Neural cell (in vitro differentiated cells): ENCODE measurements around the gene LPAR3. TPM values are rescaled to one million over a fixed set of nuclear protein-coding genes. Genes with fewer than 3 reads are reported as not detected.

Source experiments
- H2AFZ ChIP-seq: fragments of 200-600, 300-800 bp; sonication (generic), shearing (Covaris generic); 2 replicates; pipeline ENCODE4 v1.6.0; 2014; ENCODE audit warnings: low read depth, mild to moderate bottlenecking, antibody characterized with exemption, low read length, moderate library complexity
- H3F3A ChIP-seq: fragments of 200-600 bp; shearing (Covaris generic); 2 replicates; pipeline ENCODE4 v1.6.1; 2016; ENCODE audit warnings: mild to moderate bottlenecking, moderate library complexity, mixed read lengths, antibody characterized with exemption, low read length; ENCODE audit not compliant: insufficient read depth, poor library complexity, severe bottlenecking
- H3K27ac ChIP-seq: fragments of 200-600, 300-800 bp; sonication (generic), shearing (Covaris generic); 2 replicates; pipeline ENCODE4 v1.5.1; 2014; ENCODE audit warnings: mild to moderate bottlenecking, low read length, moderate library complexity
- H3K27me3 ChIP-seq: fragments of 300-800, 200-600 bp; sonication (generic), shearing (Covaris generic); 2 replicates; pipeline ENCODE4 v1.6.0; 2014; ENCODE audit warnings: mild to moderate bottlenecking, low read depth, low read length, moderate library complexity; ENCODE audit not compliant: insufficient read depth
- H3K36me3 ChIP-seq: fragments of 300-800, 200-600 bp; sonication (generic), shearing (Covaris generic); 2 replicates; pipeline ENCODE4 v1.5.1; 2014; ENCODE audit warnings: mild to moderate bottlenecking, antibody characterized with exemption, low read length, moderate library complexity; ENCODE audit not compliant: insufficient read depth
- H3K4me2 ChIP-seq: fragments of 300-800, 200-600 bp; sonication (generic), shearing (Covaris generic); 2 replicates; pipeline ENCODE4 v1.6.0; 2014; ENCODE audit warnings: mild to moderate bottlenecking, low read length
- H3K4me3 ChIP-seq: fragments of 300-800, 200-600 bp; sonication (generic), shearing (Covaris generic); 2 replicates; pipeline ENCODE4 v1.5.1; 2014; ENCODE audit warnings: mild to moderate bottlenecking, low read length, moderate library complexity
- H3K79me2 ChIP-seq: fragments of 200-600 bp; shearing (Covaris generic); replicated peaks from 2 replicates; pipeline ENCODE4 v1.6.0; 2014; ENCODE audit warnings: mild to moderate bottlenecking, low read length, moderate library complexity; ENCODE audit not compliant: insufficient read depth
- H3K9ac ChIP-seq: fragments of 300-800, 200-600 bp; sonication (generic), shearing (Covaris generic); 2 replicates; pipeline ENCODE4 v1.6.1; 2016; ENCODE audit warnings: mild to moderate bottlenecking, low read length, mixed read lengths
- H3K9me2 ChIP-seq: fragments of 200-600 bp; shearing (Covaris generic); 2 replicates; pipeline ENCODE4 v1.6.1; 2016; ENCODE audit warnings: mild to moderate bottlenecking, low read length, mixed read lengths; ENCODE audit not compliant: insufficient read depth
- H3K9me3 ChIP-seq: fragments of 200-600, 300-800 bp; sonication (generic), shearing (Covaris generic); 2 replicates; pipeline ENCODE4 v1.6.1; 2016; ENCODE audit warnings: mild to moderate bottlenecking, mixed run types, low read length, moderate library complexity, mixed read lengths
- H4K20me1 ChIP-seq: fragments of 200-600 bp; shearing (Covaris generic); 2 replicates; pipeline ENCODE4 v1.6.1; 2016; ENCODE audit warnings: mild to moderate bottlenecking, mixed run types; ENCODE audit not compliant: insufficient read depth
- CTCF ChIP-seq: fragments of 450-650 bp; IDR thresholded peaks from 2 replicates; pipeline ENCODE4 v1.5.1; 2014; ENCODE audit warnings: antibody characterized with exemption, mild to moderate bottlenecking, moderate library complexity; ENCODE audit not compliant: poor library complexity, severe bottlenecking
- EP300 ChIP-seq: fragments of 450-650 bp; conservative IDR thresholded peaks from 2 replicates; pipeline ENCODE4 v1.6.1; 2014; ENCODE audit warnings: antibody characterized with exemption, mild to moderate bottlenecking, moderate library complexity; ENCODE audit not compliant: poor library complexity, severe bottlenecking
- EZH2 ChIP-seq: fragments of 200-600, 300-800 bp; shearing (Covaris generic), sonication (generic); IDR thresholded peaks from 2 replicates; pipeline ENCODE4 v1.6.1; 2014; ENCODE audit warnings: antibody characterized with exemption, low read length, borderline replicate concordance, mild to moderate bottlenecking; ENCODE audit not compliant: insufficient read depth, poor library complexity, severe bottlenecking
- MXI1 ChIP-seq: fragments of 450-650 bp; conservative IDR thresholded peaks from 2 replicates; pipeline ENCODE4 v1.6.1; 2014; ENCODE audit warnings: antibody characterized with exemption, mild to moderate bottlenecking; ENCODE audit not compliant: poor library complexity, severe bottlenecking
- POLR2AphosphoS5 ChIP-seq: IDR thresholded peaks from 2 replicates; pipeline ENCODE4 v1.6.1; 2012
- RAD21 ChIP-seq: fragments of 450-650 bp; conservative IDR thresholded peaks from 2 replicates; pipeline ENCODE4 v1.6.1; 2014; ENCODE audit warnings: antibody characterized with exemption, mild to moderate bottlenecking, moderate library complexity
- REST ChIP-seq: IDR thresholded peaks from 2 replicates; pipeline ENCODE4 v1.6.1; 2012; ENCODE audit warnings: borderline replicate concordance
- SMC3 ChIP-seq: fragments of 450-650 bp; conservative IDR thresholded peaks from 2 replicates; pipeline ENCODE4 v1.6.1; 2014; ENCODE audit warnings: antibody characterized with exemption, mild to moderate bottlenecking, moderate library complexity; ENCODE audit not compliant: poor library complexity
- TAF1 ChIP-seq: IDR thresholded peaks from 2 replicates; pipeline ENCODE4 v1.6.1; 2012; ENCODE audit warnings: low read depth
- polyA plus RNA-seq: library from polyadenylated mRNA; depleted of rRNA; stranded (reverse); fragments of >200 nt; gene quantifications from 2 replicates; pipeline ENCODE4 v1.2.3, GENCODE V29; 2014

The LPAR3 gene
- polyA plus RNA-seq, 1 donor from 2014 or later = not detected

GRCh38 chr1:84920159-84920558 lies 27.2 kb upstream of the LPAR3 start:
- Histone ChIP-seq H3K4me2 (no peak overlapping the region), H3K36me3 (no peaks in the 10 kb centered on the region), H3K4me3 (no peak overlapping the region), H3K27ac (no peak overlapping the region), H3K9me3 (no peaks in the 10 kb centered on the region), H3K79me2 (no peaks in the 10 kb centered on the region), H4K20me1 (no peaks in the 10 kb centered on the region), H3K9ac (no peak overlapping the region), H3K27me3 (no peaks in the 10 kb centered on the region), H3K9me2 (no peaks in the 10 kb centered on the region), H3F3A (no peaks in the 10 kb centered on the region), H2AFZ (no peak overlapping the region)
- TF ChIP-seq EZH2 (no peak), REST (no peak), CTCF (no peak), TAF1 (no peak), SMC3 (no peak), MXI1 (no peak), POLR2AphosphoS5 (no peak), EP300 (no peak), RAD21 (no peak)

GRCh38 chr1:84919461-84919970 lies 26.5 kb upstream of the LPAR3 start:
- Histone ChIP-seq H3F3A (no peaks in the 10 kb centered on the region), H3K27ac (no peak overlapping the region), H3K9me3 (no peaks in the 10 kb centered on the region), H3K36me3 (no peaks in the 10 kb centered on the region), H3K4me2 (no peak overlapping the region), H3K4me3 (no peak overlapping the region), H2AFZ (no peak overlapping the region), H4K20me1 (no peaks in the 10 kb centered on the region), H3K9me2 (no peaks in the 10 kb centered on the region), H3K27me3 (no peaks in the 10 kb centered on the region), H3K79me2 (no peaks in the 10 kb centered on the region), H3K9ac (no peak overlapping the region)
- TF ChIP-seq POLR2AphosphoS5 (no peak), TAF1 (no peak), EZH2 (no peak), MXI1 (no peak), RAD21 (no peak), REST (no peak), EP300 (no peak), CTCF (no peak), SMC3 (no peak)
